Mucosa of descending colon (tissue), 3 donors: ENCODE results near the gene RBM4. TPM values are rescaled to one million over a fixed set of nuclear protein-coding genes. Genes with fewer than 3 reads are reported as not detected.

ENCODE experiments used
- ATAC-seq: fragments of 200-7000 bp; cut with Tn5 transposase; one replicate; pipeline ENCODE4 v1.9.1; 2020; ENCODE audit warnings: mild to moderate bottlenecking, moderate library complexity
- DNase-seq, 3 donors: peaks; one replicate each; pipeline ENCODE4 v3.0.0-alpha.2; 2020
- H3K36me3 ChIP-seq: fragments of 200-600 bp; one replicate; pipeline ENCODE4 v1.8.0; 2021; ENCODE audit warnings: low read depth, mild to moderate bottlenecking
- H3K4me1 ChIP-seq: fragments of 200-600 bp; one replicate; pipeline ENCODE4 v1.8.0; 2021; ENCODE audit warnings: low read depth, mild to moderate bottlenecking
- H3K4me3 ChIP-seq: fragments of 200-600 bp; one replicate; pipeline ENCODE4 v1.8.0; 2021; ENCODE audit warnings: mild to moderate bottlenecking
- H3K9me3 ChIP-seq: fragments of 200-600 bp; one replicate; pipeline ENCODE4 v1.8.0; 2021; ENCODE audit warnings: mild to moderate bottlenecking
- CTCF ChIP-seq: fragments of 200-600 bp; IDR thresholded peaks from one replicate; pipeline ENCODE4 v1.8.0; 2022; ENCODE audit warnings: antibody characterized with exemption, mild to moderate bottlenecking
- intact Hi-C, 2 donors: fragments of 100-400 bp; cut with DNase I in 1 of 2; cut with micrococcal nuclease in 1 of 2; formaldehyde crosslinking; loops; one replicate each; pipeline versions ENCODE4 v1.11.0 to v1.11.1; 2022; cut with DNase I, micrococcal nuclease
- total RNA-seq, 3 donors: library from RNA; stranded (reverse); fragmentation: NEBNext Ultra II Directional in 2 of 3; extraction: Animal tissue kit (Norgen Biotek cat#: 25700) in 2 of 3; gene quantifications; one replicate each; pipeline versions ENCODE4 v1.2.1 to v1.2.4, GENCODE V29; 2021 to 2023
- donor health status: DM: no; HTN: no; CAD: no; lungs with moderate emphysema.
- donor health status: DM: no; HTN: no; CAD: no.
- donor health status: DM: no; HTN: yes; CAD: no.

RBM4 gene
- total RNA-seq, 3 donors from 2014 or later: 101 to 125 (median 104) TPM

DNA sequence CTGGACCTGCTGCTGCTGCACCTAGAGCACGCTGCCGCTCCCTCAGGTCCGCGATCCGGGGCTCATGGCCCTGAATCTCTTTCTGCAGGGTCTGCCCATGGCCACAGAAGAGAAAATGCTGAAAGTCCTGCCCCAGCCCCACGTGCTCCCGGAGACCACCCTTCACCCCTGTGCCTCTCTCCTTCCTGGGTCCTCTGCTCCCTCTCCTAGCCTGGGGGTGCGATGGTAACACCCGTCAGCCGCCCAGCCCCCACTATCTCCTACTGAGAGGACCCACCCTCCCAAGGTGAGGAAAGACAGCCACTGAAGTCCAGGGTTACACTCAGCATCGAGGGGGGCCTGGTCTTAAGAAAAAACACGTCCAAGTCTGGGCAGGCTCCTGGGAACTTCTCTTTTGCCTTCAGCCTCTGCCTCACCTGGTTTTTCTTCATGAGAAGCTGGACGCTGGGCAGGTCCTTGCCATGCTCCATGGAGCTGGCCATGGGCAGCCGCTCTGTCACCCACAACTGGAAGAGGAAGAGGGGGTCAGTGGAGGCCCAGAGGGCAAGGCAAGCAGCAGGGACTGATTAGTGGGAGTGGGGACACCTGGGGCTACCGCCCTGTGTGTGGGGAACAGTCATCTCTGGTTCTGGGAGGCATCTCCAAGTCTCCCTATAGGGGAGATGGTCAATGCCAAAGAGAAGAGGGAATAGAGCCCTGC is 55.0 kb downstream of the RBM4 start:
- intact Hi-C loops: loop anchor here in 1 of 2 donors (2.0 kb wide), 1 partner anchor 141 kb away; no protein-coding TSS in a partner anchor
- TF ChIP-seq CTCF: no peak
- ATAC-seq (no peak), DNase-seq (peak in 1 of 3 donors; percentile 9)
- Histone ChIP-seq H3K36me3 (no peaks in the 10 kb centered on the region), H3K9me3 (no peaks in the 10 kb centered on the region), H3K4me3 (no peak overlapping the region), H3K4me1 (no peaks in the 10 kb centered on the region)

DNA sequence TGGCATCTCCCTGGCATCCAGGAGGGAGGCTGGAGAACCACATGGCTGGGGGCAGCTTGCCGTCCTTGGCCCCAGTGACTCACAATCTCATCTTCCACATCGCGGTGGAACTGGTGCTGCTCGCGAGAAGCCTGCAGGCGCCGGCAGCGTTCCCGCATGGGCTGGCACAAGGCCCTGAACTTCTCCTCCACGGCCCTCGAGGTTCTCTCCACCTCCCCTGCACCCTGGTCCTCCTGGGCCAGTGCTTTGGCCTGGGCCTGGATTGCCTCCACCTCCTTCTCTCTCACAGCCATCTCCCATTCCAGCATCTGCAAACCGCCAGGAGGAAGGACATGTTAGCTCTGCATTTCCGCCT is 55.5 kb downstream of the RBM4 start:
- intact Hi-C loops: loop anchor here in 1 of 2 donors (2.0 kb wide), 1 partner anchor 141 kb away; no protein-coding TSS in a partner anchor
- H3K4me3 ChIP-seq: no peak overlapping the region
- DNase-seq: peak in 1 of 3 donors; percentile 31
- ATAC-seq: no peak
- H3K4me1 ChIP-seq: no peaks in the 10 kb centered on the region
- TF ChIP-seq CTCF: no peak
- no peaks in the 10 kb centered on the region for H3K9me3 ChIP-seq
- no peaks in the 10 kb centered on the region for H3K36me3 ChIP-seq

- Histone ChIP-seq H3K9me3 (no peaks in the 10 kb centered on the region), H3K36me3 (no peaks in the 10 kb centered on the region), H3K4me3 (no peak overlapping the region), H3K4me1 (no peaks in the 10 kb centered on the region)
- intact Hi-C loops: loop anchor here (2.0 to 5.0 kb wide), 2 partner anchors 138 to 140 kb away; no protein-coding TSS in a partner anchor
- peak; percentile 86 for TF ChIP-seq CTCF
- DNase-seq (peak; percentile 83 to 96 (median 92)), ATAC-seq (peak; percentile 98)
These were observed 56.3 kb downstream of the RBM4 start for GRCh38 chr11:66694732-66695207.

Other genes with a start within 250 kb of the RBM4 start
- gene NPAS4, start 217.7 kb upstream of the RBM4 start, total RNA-seq: 1 to 10 TPM in 1 of 3 donors, not detected in 2; 5.6 TPM
- gene MRPL11, start 199.9 kb upstream of the RBM4 start, total RNA-seq: 10 to 100 TPM; 43.7 to 64.9 (median 46.6) TPM
- gene PELI3, start 171.8 kb upstream of the RBM4 start, total RNA-seq: 10 to 100 TPM in 1 of 3 donors, 1 to 10 TPM in 2; 2.8 to 25.5 (median 3.6) TPM
- gene DPP3, start 158.3 kb upstream of the RBM4 start, total RNA-seq: 10 to 100 TPM; 37.9 to 92.2 (median 75.5) TPM
- 10 to 100 TPM; 27.7 to 49.3 (median 35.4) TPM for gene BBS1, start 128.1 kb upstream of the RBM4 start, total RNA-seq
- gene ZDHHC24, start 92.7 kb upstream of the RBM4 start, total RNA-seq: 10 to 100 TPM in 2 of 3 donors, 1 to 10 TPM in 1; 9.1 to 11.8 (median 10.4) TPM
- gene ACTN3, start 91.8 kb upstream of the RBM4 start, total RNA-seq: under 1 TPM in 1 of 3 donors, not detected in 2; 0.09 TPM
- gene CTSF, start 70.1 kb upstream of the RBM4 start, total RNA-seq: 10 to 100 TPM in 1 of 3 donors, 1 to 10 TPM in 2; 5.8 to 84.3 (median 8.3) TPM
- gene CCDC87, start 45.6 kb upstream of the RBM4 start, total RNA-seq: under 1 TPM; 0.32 to 0.63 (median 0.58) TPM
- 10 to 100 TPM; 34.9 to 50.7 (median 42.2) TPM for gene CCS, start 45.5 kb upstream of the RBM4 start, total RNA-seq
- 10 to 100 TPM; 63.8 to 87.0 (median 72.6) TPM for gene RBM14, start 22.1 kb upstream of the RBM4 start, total RNA-seq
- 10 to 100 TPM; 16.7 to 22.7 (median 16.7) TPM for gene RBM4B, start 39.2 kb downstream of the RBM4 start, total RNA-seq
- gene SPTBN2, start 90.5 kb downstream of the RBM4 start, total RNA-seq: 10 to 100 TPM in 1 of 3 donors, 1 to 10 TPM in 2; 3.7 to 10.0 (median 6.3) TPM
- gene RCE1, start 204.7 kb downstream of the RBM4 start, total RNA-seq: 10 to 100 TPM; 24.9 to 27.2 (median 27.2) TPM
- gene LRFN4, start 218.4 kb downstream of the RBM4 start, total RNA-seq: 10 to 100 TPM; 20.3 to 29.1 (median 27.8) TPM